Glomerular visceral epithelial cell (primary cell): ENCODE results near the gene CEBPG.

ENCODE experiments used
- DNase-seq: peaks from one replicate; pipeline ENCODE4 v3.0.0-alpha.2; 2016; ENCODE audit errors: extremely low spot score

CEBPG gene

DNA sequence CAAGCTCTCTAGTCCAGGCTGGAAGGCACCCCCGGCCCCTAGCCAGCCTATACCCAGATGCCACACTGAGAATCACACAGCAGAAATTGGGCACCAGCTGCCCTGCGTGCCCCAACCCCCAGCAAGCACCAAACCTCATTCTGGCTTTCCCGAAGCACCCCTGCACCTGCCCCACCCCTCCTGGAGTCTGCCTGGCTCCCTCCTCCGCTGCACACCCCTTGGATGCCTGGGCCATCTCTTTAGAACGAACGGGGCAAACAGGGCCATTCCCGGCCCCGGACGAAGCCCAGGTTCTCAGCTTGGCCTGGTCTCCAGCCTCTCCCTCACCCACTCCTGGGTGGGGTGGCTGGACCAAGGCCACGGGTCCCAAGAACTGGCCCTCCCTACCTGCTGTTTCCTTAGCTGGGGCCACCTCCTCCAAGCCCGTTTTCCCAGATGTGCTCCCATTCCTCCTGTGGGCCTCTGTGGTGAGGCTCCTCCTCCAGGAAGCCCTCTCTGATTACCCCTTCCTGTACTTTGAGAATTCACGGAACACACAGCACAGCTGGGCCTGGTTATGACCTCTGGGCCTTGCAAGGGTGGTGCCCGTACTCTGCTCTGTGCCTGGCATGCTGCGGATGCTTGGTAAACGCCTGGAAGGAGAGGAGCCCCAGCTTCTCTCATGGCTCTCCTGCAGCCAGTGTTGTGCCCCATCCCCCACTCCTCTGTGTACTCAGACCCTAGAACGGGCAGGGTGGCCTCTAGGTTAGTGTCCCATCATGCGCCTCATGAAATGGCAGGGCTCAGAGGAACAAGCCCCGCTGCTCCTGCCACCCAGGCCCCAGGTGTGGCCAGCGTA lies 21.4 kb downstream of the CEBPG start:
- no peak for DNase-seq

DNA sequence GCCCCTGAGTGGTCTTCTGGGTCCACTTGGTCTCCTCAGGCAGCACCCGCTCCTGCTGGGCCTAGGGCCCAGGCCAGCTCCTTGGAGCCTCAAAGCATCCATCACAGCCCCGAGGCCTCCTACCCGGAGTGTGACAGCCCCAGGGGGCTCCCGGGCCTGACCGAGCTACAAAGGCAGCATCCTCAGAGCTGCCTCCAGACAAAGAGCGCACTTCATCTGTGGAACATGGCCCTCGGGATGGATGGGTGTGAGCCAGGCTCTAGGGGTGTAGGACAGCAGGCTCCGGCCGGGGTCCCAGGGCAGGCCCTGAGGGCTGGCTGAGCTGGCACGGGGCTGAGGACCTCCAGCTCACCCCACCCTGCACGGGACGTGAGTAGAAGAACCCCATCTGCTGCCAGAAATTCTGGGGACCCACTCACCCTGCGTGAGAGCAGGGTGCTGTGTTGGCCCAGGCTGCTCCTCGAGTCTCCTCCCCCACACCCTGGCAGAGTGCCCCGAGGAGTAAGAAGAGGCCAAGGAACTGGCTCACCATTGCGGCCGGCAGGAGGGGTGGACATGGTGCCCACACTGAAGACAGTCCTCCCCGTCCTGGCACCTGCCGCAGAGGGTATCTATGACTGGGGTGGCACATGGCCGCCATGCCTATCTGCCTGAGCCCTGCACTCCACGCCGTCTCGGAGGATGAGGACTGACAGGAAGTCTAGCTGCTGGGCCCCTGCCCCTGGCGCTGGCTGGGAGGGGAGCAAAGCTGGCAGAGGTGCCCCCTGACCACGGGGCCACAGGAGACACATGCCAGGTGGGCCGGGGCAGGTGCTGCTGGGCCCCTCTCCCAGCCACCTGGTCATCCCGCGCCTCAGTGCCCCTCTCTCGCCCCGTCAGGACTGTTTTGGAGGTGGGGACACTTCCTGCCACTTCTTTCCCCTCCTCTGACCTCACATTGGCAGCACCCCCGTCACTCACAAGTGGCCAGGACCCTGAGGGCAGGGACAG lies 22.3 kb downstream of the CEBPG start:
- peak; percentile 43 for DNase-seq

DNA sequence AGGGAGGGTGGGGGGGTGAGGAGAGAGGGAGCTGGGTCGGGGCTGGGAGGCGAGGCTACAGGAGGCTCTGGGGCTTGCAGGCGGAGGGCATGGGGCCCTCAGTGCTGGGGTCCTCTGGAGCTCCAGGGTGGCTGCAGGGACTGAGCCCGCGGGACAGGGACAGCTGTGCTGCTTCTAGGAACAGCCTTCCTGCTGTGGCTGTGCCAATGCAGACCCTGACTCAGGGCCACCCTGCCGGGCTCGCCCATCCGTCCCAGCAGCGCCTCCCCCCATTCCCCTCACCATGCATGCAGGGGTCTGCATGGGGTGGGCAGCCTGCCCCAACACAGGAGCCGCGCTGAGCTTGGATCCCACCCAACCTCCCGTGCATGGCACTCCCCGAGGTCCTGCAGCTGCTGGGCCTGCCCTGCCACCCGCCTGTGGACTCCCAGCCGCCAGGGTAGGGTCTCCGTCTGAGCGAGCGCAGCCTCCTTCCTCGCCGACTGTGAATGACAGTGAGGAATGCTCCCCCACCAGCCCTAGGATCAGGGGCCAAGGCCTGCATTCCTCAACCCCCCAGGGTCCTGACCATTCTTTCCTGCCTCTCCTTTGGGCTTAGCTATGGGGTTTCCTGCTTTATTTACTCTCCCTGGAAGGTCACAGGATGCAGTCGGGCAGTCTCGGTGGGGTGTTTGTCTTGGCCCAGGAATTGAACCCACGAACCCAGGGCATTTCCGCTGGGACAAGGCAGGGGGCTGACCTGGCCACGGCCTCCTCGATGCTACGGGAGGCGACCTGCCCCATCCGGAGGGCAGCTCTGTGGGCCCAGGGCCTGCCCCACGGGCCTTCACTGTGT lies 23.4 kb downstream of the CEBPG start:
- peak; percentile 24 for DNase-seq

DNA sequence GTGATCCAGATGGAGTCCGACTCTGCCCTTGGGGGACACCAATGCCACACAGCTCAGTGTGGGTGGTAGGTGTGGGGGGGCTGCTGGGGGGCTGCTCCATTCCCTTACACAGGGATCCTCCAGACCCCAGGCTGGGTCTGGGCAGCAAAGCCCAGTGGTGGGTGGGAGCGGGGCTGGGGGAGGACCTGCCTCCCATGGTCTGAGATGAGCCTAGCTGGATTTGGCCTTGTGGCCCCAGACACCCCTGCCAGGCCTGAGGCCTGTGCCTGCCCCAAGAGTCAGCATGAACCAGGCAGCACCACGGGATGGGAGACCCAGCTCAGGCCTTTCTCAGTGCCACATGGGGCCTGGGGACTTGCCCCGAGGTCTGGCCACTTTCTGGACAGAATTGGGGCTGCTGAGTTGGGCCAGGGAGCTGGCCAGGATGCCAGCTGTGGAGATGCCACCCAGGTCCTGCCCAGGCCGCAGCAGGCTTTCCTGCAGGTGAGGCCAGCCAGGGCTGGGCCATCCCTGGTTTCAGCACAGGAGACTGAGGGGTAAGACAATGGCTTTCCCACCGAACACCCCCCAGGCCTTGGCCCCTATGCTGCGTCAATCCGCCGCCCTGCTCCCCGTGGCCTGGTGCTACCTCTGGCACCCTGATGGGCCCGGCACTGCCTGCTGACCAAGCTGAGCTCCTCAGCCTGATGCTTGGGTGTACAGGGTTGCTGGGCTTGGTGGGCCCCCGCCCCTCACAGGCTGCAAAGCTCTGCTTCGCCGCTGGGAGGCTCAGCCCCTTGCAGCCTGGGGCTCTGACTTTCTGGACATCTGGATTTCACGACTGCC lies 24.2 kb downstream of the CEBPG start:
- DNase-seq, result no peak

DNA sequence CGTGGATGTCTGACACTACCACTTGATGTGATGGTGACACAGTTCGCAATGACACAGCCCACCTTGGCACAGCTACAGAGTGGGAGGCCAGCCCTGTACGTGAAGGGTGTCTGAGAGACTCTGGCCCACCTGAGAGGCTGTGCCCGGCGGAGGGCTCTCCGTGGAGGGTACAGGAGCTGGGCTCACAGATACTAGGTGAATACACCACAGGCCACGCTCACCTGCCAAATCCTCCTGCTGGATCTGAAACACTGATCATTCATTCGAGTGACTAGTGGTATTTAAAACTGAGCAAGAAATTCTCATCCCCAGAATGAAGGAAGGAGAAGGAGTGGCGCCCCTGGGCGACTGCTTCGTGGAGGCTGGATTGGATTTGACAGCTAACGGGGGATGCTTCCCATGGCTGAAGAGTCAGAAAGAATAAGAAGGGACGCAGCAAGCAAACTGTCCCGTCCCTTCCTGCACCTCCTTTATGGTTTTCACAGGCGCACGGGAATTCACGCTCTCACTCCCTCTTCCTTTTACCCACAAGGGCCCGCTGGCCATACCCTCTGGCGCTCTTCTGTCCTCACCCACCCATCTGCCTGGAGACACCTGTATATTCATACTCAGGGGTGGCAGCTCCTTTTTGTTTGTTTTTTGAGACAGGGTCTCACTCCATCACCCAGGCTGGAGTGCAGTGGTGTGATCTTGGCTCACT lies 25.0 kb downstream of the CEBPG start:
- DNase-seq, result no peak

DNA sequence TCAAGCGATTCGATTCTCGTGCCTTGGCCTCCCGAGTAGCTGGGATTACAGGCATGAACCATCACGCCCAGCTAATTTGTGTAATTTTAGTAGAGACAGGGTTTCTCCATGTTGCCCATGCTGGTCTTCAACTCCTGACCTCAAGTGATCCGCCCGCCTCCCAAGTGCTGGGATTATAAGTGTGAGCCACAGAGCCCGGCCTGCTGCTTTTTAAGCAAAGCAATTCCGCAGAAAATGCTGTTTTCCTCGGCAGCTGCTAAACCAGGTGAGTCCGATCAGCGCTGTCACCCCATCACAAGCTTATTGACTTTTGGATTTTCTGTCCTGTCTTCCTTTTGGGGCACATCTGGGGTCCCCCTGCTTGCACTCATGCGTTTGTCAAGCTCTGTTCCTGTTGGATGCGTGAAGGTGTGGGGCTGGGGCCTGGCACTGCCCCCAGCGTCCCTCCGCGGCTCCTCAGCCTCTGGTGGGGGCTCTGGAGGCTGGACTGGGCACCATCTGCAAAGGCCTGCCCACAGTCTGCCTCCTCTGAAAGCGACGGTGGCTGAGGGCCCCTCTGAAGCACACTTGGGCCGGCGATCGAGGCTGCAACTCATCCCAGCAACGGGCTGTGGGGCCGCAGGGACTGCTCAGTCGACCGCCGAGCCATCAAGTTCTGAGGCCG lies 25.7 kb downstream of the CEBPG start:
- no peak for DNase-seq

DNA sequence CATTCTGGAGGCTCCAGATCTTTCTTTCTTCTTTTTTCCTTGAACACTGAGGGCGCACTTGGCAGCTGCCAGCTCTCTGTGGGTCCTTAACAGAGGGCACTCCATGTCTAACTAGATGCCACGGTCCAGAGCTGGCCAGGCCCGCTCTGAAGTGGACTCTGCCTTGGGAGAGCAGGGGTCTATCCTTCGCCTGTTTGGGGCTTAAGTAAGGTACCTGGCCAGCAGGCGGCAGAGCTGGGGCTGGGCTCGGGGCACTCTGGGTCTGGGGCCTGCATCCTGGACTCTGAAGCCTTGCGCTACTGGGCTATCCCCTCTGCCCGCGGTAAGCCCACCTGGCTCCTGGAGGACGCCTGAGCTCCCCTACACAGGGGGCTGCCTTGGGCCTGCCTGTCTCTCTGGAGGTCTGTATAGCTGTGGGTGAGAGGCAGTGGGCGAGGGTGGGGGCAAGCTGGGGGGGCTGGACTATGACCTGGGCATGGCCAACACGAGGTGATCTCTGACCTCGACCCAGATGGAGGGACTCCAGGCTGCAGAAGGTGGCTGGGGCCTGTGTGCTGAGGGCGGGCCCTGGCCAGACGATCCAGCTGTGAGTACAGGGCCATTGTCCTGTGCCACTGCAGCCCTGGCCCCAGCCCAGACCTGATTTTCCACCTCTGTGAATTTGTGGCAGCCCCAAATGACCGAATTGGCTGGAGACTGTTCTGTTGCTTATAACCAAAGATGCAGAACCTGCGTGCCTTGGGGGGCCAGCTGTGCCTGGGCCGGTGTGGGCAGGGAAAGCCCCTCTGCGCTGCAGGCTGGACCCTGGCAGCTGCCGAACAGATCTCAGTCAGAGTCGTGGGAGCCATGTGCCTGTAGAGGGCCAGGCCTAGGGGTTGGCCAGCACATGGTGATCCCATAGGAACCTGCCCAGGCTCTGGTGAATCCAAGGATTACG lies 26.5 kb downstream of the CEBPG start:
- no peak for DNase-seq

DNA sequence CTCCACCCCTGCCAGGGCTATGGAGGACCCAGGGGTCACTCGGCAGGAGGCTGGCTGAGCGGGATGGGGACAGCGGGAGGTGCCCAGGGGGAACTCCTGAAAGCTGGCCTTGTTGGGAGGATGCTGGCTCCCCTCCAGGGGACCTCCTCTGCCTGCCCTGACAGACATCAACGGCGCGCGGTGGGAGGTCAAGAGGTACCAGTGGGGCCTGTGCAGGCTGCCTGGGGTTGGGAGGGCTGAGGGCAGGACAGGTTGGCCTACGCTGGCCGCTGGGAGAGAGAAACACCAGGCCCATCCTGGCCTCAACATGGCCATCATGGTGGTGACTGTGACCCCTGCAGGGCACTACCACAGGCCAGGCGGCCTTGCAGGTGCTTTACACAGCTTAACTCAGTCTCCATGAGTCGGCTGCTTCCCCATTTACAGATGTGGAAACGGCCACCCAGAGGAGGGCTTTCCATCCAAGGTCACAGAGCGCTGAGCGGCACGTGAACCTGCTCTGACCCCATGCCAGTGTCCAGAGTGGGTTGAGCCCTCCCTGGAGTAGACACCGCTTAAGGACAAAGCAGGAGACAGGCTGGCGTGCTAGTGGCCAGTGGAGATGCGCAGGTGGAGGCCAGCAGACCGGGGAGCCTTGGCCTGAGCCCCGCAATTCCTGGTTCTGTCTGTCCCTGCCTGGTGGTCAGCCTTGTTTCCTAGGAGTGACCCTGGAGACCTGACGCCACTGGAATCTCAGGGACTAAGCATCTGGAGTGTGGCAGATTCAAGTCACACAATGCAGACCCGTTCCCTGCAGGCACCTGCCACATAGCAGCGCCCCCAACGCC lies 27.6 kb downstream of the CEBPG start:
- DNase-seq, result no peak

DNA sequence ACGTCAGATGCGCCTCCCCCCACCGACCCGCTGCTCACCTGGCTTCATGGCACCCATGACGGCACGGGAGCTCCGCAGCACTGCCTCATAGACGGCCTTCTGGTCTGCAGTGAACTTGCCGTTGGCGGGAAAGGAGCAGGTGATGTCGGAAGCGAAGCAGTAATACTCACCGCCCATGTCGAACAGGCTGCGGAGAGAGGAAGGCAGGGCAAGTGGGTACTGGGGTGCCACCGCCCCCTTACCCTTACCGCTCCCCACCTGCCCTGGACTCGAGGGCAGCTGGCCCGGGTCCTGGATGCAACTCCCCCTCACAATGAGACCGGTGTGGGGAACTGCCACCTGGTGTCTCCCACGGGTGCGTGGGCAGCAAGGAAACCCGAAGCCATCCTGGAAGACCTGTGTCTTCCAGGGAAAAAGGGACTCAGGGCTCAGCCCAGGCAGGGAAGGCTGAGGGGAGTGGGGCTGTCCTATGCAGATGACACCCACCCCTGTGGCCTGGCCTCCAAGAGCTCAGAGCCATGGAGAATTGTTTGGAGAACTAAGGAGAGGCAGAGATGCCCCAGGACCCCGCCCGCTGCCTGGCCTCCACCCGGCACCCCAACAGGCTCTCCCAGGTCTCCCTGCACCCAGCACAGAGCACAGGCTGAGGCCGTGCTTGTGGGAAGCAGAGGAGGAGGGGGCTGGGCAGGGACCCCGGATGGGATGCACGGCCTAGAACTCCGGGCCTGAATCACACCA lies 28.3 kb downstream of the CEBPG start:
- DNase-seq, result no peak

DNA sequence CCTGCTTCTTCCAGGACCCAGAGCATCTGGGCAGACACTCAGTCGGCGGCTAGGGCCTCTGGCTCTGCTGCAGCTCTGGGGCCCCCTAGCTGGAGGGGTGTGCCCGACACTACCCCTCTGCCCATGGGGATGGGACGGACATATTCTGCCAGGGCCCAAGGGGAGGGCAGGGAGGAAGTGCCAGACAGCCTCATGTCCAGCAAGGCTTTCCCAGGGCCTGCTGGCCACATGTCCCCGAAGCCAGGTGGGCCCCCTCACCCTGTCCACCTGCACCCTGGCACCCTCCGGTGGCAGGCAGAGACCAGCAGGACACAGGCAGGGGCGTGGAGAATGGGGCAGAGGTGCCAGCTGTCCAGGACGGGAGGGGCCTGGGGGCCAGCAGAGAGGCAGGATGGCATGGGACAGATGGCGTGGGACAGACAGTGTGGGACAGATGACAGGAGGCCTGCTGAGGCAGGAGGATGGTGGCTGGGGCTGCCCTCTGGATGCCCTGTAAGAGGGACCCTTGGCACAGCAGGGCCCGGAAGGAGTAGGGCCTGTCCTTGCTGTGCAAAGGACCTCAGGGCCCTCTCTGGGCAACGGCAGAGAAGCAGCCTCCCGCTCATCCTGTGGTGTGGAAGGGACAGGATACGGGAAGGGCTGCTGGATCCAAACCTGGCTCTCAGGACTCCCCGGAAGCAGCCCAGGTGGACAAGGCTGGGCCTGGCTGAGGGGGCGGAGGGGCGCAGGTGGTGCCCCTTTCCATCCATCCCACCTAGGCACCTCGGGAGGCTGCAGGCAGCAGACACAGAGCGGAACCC lies 29.1 kb downstream of the CEBPG start:
- DNase-seq, result no peak

DNA sequence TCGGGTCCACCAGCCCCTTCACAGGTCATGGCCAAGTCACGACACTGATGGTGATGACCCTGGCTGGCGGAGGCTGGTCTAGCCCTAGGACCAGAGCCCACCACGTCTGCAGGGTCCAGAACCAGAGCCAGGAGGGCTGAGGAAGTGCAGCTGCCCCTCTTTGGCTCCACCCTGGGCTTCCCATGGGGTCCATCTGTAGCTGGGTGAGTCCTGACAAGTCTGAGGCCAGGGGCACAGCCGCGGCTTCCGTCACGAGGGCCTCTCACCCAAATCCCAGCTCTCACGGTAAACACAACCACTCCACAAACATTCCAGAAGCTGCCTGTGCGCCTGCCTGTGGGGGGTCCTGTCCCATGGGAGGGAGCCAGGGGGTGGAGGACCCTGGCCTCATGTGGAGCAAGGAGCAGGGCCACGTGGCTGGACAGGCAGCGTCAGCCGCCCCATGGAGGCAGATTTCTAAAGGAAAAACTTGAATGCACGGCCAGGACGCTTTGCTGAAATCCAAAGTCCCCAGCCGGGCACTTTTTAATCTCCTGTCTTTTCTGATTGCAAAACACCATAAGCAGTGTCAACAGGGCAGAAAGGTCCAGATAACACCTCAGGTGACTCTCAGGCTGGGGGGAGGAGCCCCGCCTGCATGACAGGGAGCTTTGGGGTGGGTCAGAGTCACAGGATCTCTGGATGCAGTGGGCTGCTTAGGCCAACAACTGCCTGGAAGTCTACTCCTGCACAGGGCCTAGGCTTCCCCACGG lies 29.9 kb downstream of the CEBPG start:
- DNase-seq, result no peak

DNA sequence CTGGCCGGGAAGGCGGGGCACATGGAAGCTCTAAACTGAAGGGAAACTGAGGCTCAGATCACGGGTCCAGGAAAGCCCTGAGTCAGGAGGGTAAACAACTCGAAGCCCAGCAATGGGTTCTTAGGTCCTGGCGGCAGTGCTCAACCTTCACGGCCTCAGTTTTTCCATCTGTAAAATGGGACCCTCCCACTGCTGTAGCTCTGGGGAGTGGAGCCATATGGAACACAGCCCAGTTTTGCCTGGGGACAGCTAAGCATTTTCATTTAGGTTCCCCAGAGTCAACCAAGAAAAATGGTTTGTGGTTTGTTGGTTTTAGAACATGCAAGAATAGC lies 30.4 kb downstream of the CEBPG start:
- DNase-seq, result no peak

DNA sequence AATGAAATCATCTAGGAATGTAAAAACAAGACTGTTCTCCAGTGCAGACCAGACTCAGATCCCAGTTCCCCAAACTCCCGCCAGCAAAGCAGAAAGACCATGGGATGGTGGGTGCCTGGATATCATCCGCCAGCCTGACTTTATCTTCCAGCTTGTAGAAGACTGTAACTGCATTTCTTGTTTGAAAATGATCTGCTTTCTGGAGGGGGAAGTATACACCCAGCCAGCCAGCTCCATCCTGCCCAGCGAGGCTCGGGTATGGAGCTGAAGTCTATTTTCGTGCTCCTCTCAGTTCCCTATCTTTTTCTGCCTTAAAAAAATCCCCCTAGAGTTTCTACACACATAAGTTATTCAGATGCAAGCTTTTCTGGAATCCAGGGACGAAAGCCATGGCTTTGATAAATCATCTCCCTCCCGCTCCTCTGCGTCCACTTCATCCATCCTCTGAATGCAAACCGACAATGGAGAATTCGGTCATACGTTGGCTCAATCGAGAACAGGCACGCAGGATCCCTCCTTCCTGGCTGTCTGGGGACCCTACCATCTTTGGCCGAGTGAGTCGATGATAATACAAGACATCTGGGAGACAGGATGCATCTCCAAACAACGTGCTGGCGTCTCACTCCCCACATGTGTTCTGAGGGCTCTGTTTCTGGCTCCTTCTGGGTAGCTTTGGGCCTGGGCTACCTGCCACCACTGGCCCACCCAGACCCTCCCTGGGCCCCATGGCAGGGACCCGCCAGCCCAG lies 31.2 kb downstream of the CEBPG start:
- no peak for DNase-seq

DNA sequence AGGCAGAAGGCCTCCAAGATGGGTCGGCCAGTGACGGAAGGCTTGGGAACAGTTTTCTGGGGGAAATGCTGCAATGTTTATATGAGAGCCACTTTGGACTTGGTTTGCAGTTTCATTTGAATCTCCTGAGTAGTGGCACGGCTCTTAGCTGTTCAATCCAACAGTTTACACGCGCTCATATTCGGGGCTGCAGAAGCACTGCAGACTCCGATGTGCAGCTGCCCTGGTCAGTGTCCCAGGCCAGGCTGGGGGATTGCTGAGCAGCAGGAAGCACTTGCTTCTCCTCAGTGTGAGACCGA lies 31.7 kb downstream of the CEBPG start:
- DNase-seq, result no peak
